GM12872 (cell line): Measurements from ENCODE around the gene PTGES2.

Experiments used
- CTCF ChIP-seq: IDR thresholded peaks from 3 replicates; pipeline ENCODE4 v1.5.1; 2011; ENCODE audit warnings: low read depth, mild to moderate bottlenecking, low read length, moderate library complexity; ENCODE audit not compliant: insufficient read depth

Gene PTGES2

GRCh38 chr9:128146591-128147120 lies 19.1 kb upstream of the PTGES2 start:
- no peak for TF ChIP-seq CTCF

- no peak for TF ChIP-seq CTCF
These were observed 18.4 kb upstream of the PTGES2 start for GRCh38 chr9:128145951-128146351.

DNA sequence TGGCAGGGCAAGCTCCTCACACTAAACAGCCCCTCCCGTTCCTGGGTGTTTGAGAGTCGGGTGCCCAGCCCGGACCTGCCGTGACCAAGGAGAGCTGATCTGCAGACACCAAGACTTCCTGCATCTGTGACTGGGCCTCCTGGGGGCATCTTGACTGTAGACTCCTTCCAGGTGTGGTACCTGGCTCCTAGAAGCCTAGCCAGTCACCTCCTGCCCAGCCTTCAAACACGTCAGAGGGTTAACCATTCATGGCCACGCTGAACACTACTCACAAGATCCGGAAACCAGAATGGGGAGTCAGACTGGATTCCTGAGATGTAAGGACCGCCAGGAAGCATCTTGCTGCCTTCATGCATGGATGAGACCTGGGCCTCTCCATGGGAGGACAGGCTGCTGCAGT lies 18.0 kb upstream of the PTGES2 start:
- no peak for TF ChIP-seq CTCF

DNA sequence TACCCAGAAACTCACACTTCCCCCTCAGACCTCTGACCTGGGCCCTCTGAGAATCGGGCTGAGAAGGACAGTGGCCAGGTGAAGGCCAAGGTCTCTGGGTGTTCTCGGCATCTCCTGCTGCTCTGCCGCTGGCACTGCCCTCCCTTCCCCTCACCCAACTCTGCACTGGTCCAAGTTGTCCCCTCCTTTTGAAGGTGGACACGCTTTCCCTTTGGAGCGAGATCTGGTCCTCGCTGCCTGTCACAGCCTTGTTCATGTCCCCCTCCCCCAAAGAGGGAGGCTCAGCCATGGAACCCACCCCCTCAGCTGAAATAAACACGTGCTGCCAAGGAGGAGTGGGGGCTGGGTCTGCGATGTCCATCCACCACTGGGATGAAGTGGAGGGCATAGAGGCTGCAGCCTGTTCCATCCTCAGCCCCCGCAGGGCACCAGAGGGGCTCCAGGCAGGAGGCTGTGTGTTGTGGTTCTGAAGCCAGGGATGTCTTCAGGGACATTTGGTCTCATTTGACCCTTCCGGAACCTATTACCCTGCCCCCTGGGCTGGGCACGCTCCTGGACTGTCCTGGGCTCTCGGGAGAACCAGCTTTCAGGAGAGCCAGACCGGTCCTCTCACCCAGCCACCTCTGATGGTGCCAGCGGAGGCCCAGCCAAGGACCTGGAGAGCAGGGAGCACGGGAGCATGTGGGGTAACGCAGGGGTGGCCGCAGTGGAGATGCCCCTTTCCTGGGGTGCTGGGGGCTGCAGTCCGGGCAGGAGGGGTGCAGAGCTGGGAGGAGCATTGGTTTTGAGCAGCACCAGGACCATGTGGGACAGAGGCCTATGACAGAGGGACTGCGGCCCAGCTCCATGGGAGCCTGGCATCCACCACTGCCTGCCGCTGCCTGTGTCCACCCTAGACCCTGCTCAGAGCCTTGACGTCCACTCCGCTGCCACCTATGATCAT lies 17.0 kb upstream of the PTGES2 start:
- TF ChIP-seq CTCF = no peak

DNA sequence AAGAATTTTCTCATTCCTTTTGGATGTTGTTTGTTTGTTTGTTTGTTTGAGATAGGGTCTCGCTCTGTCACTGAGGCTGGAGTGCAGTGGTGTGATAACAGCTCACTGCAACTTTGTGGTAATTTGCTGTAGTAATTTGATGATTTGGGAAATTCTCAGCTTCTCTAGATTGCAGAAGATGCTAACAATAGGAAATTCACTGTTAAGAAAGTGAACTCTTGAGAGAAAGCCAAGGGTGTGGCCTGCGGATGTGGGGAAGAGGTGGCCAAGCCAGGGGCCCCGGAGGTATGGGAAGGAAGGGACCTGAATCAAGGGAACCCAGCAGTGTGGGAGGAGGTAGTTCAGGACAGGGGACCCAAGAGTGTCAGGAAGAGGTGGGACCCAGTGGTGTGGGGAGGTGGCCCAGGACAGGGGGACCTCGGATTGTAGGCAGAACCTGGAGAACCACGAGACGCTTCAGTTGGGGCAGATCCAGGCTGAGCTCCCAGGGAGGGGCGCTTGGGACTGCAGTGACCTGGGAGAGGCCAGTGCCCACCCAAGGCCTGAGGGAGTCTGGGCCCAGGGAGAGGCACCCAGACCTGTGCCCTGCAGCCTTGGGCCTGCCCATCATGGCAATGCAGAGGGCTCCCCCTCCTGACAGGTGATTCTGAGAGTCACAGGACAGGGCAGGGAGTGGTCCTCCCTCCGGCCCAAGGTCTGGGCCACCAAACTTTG lies 16.2 kb upstream of the PTGES2 start:
- TF ChIP-seq CTCF = no peak

- no peak for TF ChIP-seq CTCF
These were observed 15.1 kb upstream of the PTGES2 start for GRCh38 chr9:128142596-128142995.

DNA sequence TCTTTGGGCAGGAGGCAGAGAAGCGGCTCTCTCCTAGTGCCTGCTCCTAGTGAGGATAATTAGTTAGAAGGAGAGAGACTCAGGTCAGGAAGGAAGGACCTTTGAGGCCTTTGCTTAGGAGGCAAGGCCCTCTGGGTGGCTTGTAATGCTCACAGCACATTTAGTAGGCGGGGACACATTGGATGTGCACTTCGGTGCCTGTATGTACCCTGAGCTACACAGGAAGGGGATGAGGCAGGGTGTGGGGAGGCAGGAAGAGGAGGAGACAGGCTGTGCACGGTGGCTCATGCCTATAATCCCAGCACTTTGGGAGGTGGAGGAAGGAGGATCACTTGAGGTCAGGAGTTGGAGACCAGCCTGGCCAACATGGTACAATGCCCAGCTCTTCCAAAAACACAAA lies 14.5 kb upstream of the PTGES2 start:
- no peak for TF ChIP-seq CTCF
